ACHN (cell line): ENCODE results near the gene TMPRSS12.
"Not testable (repeated sequence)": the region's sequence is repeated elsewhere in the genome, so short reads cannot be mapped to it uniquely, and the experiment has no call there.

Source experiments
- DNase-seq: peaks from one replicate; pipeline ENCODE4 v3.0.0-alpha.2; 2015
- in situ Hi-C: cut with HindIII; loops from 2 replicates; pipeline ENCODE4 v1.10.0; 2017; ENCODE audit warnings: low sequenced_read_pairs, low pct_ligation_motif_present, low pct_unique_long_range_greater_than_20kb

Gene TMPRSS12

DNA sequence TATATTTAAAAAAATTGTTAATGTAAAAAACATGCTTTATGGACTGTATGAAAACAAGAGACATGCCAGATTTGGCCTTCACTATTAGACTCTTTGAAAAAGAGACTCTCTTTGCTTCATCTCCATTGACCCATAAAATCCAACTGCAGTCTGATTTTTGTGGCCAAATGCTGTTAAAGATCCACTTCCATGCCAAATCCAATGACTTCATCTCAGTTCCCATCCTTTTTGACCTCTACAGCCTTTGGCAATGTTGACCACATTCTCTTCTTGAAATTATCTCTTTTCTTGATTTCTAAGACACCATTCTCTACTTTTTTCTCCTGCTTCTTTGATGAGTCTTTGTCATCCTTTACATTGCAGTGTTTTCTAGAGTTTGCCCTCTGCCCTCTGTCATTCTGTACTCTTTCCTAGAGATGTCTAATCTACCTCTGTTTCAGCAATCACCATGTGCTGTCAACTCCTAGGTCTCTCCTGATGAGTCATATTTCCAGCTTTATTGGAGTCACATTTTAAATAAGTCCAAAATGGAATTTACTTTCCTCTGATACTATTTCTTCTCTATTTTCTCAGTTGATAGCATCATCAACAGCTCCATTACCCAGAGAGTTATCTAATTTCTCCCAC, 2.4 kb downstream of the TMPRSS12 start:
- in situ Hi-C loops, result no loop called here

DNA sequence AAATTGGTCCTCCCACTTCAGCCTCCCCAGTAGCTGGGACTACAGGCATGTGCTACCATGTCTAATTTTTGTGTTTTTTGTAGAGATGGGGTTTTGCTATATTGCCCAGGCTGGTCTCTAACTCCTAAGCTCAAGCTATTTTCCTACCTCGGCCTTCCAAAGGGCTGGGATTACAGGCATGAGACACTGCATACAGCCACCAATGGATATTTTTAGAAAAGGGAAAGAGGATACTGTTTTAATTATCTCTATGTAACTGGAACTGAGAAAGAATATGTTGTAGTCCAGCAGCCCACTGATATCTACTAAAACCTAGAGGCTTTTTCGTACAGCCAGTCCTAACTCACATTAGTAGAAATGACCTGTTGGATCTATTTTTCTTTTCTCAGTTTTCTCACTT, 6.2 kb downstream of the TMPRSS12 start:
- DNase-seq, result no peak
- in situ Hi-C loops, result no loop called here

More for the DNA sequence above, 2.4 kb downstream of the TMPRSS12 start:
- DNase-seq, result no peak

DNA sequence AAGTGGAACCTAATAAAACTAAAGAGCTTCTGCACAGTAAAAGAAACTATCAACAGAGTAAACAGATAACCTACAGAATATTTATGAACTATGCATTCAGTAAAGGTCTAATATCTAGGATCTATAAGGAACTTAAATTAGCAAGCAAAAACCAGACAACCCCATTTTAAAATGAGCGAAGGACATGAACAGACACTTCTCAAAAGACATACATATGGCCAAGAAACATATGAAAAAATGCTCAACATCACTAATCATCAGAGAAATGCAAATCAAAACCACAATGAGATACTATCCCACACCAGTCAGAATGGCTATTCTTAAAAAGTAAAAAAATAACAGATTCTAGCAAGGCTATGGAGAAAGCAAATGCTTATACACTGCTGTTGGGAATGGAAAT, 12.5 kb downstream of the TMPRSS12 start:
- DNase-seq, in situ Hi-C loops: not testable (repeated sequence)

DNA sequence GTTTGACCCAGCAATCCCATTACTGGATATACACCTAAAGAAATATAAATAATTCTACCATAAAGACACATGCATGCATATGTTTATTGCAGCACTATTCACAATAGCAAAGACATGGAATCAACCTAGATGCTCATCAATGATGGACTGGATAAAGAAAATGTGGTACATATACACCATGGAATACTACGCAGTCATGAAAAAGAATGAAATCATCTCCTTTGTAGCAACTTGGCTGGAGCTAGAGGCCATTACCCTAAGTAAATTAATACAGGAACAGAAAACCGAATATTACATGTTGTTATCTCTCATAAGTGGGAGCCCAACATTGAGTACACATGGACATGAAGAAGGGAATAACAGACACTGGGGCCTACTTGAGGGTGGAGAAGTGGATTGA, 13.0 kb downstream of the TMPRSS12 start:
- DNase-seq, in situ Hi-C loops: not testable (repeated sequence)

DNA sequence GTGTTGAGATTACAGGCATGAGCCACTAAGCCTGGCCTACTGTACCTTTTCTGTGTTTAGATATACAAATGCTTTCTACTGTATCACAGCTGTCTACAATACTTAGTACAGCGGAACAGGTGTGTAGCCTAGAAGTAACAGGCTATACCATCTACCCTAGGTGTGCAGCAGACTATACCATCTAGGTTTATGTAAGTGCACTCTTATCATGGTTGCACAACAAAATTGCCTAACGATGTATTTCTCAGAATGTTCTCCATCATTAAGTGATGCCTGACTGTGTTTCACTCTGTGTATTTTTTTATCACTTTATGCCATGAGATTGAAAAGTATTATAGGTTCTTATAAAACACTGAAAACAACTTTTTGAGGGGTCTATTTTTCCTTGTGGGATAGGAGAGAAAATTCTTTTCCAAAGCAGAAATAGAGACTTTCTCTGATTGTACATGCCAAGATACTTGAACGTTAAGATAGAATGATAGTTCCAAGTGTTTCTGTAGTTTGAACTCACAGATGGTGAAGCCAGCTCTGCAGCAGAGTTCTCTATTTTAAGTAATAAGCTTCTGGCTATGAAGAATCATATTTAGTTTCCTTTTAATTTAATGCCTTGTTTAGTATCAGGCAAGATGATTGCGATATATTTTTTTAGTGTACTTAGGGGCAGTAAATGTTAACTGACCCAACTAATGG, 17.0 kb downstream of the TMPRSS12 start:
- in situ Hi-C loops, result no loop called here
- no peak for DNase-seq

DNA sequence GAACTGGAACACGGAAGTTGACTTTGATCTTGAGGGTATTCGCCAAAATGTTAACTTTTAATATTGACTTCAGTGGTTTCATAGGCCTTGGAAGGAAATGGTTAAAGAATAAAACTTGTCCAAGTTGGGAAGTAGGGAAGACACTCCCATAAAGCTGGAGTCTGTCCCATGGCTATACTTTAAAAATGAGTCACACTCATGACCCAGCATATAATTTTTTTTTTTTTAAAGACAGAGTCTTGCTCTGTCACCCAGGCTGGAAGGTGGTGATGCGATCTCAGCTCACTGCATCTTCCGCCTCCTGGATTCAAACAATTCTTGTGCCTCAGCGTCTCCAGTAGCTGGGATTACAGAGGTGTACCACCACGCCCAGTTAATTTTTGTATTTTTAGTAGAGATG, 19.6 kb downstream of the TMPRSS12 start:
- peak; percentile 34 for DNase-seq

DNA sequence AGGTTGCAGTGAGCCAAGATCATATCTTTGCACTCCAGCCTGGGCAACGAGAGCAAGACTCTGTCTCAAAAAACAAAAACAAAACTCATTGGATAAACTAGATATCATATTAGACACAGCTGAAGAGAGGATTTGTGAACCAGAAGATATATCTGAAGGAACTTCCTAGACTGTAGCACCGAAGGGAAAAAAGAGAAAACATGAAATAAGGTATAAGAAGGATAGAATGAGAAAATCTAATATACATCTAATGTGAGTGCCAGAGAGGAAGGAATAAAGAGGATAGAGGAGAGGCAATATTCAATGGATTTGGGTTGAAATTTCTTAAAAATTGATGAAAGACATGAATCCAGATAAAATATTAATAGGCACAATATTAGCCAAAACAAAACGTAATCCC, 22.5 kb downstream of the TMPRSS12 start:
- in situ Hi-C loops, result no loop called here

More for the DNA sequence above, 19.6 kb downstream of the TMPRSS12 start:
- in situ Hi-C loops, result no loop called here

DNA sequence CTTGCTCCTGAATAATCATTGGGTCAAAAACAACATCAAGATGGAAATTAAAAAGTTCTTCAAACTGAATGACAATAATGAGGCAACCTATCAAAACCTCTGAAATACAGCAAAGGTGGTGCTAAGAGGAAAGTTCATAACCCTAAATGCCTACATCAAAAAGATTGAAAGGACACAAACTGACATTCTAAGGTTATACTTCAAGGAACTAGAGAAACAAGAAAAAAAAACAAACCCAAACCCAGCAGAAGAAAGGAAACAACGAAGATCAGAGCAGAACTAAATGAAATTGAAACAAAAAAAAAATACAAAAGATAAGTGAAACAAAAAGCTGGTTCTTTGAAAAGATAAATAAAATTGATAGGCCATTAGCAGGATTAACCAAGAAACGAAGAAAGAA, 26.2 kb downstream of the TMPRSS12 start:
- in situ Hi-C loops, DNase-seq: not testable (repeated sequence)

More for the DNA sequence above, 22.5 kb downstream of the TMPRSS12 start:
- no peak for DNase-seq

DNA sequence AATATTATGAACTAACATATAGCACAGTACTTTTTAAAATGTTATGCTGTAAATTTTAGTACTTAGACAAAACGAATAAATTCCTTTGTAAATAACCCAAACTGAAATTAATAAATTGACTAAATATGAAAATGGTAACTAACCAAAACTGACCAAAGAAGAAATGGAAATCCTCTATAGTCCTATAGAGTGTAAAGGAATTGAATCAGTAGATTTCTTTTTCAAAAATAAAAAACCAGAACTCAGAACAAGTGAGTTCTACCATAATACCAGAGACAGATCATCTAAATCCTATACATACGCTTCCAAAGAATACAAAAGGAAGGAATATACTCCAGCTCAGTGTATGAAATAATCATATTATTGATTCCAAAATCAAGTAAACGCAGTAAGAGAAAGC, 39.8 kb downstream of the TMPRSS12 start:
- in situ Hi-C loops, result no loop called here
- DNase-seq, result no peak

DNA sequence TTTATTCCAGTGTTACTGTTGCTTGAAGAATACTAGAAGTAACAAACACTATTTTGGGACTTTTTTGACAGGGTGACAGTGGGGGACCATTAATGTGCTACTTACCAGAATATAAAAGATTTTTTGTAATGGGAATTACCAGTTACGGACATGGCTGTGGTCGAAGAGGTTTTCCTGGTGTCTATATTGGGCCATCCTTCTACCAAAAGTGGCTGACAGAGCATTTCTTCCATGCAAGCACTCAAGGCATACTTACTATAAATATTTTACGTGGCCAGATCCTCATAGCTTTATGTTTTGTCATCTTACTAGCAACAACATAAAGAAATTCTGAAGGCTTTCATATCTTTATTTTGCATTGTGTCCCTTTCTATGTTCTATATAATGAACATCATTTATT, 44.5 kb downstream of the TMPRSS12 start:
- in situ Hi-C loops, result no loop called here

DNA sequence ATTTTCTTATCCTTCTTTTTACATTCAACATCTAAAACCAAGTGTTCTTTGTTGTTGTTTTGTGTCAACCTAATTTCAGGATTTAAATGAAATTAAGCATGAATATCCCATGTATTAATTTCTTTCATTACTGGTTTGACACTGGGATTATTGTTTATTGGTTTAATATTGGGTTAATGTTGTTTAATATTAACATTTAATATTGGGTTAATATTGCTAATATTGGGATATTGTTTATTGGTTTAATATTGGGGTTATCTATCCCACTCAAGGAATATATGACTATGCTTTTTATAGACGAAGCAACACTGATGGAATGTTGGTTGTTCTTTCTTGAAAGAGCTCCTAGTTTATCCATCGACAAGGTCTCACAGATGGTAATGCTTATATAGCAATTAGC, 45.9 kb downstream of the TMPRSS12 start:
- no peak for DNase-seq
- in situ Hi-C loops, result no loop called here

More for the DNA sequence above, 44.5 kb downstream of the TMPRSS12 start:
- DNase-seq, result no peak

DNA sequence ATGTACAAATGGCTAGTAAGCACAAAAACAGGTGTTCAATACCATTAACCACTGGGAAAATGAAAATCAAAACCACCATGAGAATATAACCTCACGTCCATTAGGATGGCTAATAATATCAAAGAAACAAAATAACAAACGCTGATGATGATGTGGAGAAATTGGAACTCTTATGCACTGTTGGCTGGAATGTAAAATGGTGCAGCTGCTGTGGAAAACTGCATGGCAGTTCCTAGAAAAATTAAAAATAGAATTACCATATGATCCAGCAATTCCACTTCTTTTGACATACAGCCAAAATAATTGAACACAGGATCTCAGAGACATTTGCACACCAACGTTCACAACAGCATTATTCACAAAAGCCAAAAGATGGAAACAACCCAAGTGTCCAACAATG, 51.5 kb downstream of the TMPRSS12 start:
- in situ Hi-C loops, result no loop called here
- DNase-seq, result no peak

DNA sequence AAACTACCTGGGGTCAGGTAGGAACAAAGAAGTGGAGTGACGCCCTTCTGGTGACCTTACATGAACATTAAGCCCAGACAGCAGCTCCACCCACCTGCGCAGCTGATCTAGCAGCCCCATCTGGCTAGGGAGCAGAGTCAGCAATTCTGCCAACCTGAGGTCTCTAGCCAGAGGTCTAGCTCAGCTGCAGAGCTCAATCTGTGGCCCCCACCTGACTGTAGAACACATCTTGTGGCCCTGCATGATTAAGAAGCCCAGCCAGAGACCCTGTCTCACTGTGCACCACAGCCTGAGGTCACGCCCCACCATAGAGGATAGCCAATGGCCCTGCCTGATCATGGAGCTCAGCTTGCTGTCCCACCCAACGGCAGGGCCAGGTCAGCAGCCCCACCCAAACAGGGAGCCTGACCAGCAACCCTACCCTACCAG, 59.0 kb downstream of the TMPRSS12 start:
- in situ Hi-C loops, result no loop called here
- DNase-seq, result no peak

DNA sequence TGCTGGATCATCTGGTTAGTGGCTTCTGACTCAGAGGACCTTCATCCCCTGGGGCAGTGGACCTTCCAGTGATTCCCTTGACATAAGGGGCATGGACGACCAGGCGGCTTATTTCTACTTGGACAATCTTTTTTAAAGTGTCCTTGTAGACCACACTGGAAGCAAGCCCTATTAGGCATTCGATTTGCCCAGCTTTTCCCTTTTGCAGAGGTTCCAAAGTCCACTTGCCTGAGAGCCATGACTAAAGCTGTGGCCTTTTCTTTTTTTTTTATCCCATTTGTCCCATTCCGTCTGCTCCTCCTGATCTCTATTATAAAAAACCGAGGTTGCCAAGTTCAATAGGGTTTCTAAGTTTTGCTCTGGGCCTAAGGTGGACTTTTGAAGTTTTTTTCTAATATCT, 65.8 kb downstream of the TMPRSS12 start:
- DNase-seq, in situ Hi-C loops: not testable (repeated sequence)

DNA sequence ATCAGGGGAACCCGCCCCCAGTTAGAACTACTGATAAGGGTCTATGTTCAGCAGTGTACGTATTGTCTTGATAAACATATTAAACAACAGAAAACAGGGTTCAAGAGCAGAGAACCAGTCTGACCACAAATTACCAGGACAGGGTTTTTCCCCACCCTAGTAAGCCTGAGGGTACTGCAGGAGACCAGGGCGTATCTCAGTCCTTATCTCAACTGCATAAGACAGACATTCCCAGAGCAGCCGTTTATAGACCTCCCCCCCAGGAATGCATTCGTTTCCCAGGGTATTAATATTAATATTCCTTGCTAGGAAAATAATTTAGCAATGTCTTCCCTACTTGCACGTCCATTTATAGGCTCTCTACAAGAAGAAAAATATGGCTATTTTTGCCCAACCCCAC, 69.6 kb downstream of the TMPRSS12 start:
- in situ Hi-C loops, DNase-seq: not testable (repeated sequence)

DNA sequence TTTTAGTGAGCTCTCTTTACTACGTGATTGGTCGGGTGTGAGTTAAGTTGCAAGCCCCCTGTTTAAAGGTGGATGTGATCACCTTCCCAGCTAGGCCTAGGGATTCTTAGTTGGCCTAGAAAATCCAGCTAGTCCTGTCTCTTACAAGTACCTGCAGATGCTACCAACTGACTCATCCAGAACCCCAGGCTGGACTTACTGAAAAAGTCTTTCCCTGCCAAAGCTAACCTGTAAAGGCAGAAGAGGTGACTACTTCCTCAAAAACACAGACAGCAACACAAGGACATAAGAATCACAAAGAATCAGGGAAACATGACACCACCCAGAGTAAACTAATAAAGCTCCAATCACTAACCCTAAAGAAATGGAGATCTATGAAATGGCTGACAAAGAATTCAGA, 70.5 kb downstream of the TMPRSS12 start:
- DNase-seq, result no peak
- in situ Hi-C loops, result no loop called here

DNA sequence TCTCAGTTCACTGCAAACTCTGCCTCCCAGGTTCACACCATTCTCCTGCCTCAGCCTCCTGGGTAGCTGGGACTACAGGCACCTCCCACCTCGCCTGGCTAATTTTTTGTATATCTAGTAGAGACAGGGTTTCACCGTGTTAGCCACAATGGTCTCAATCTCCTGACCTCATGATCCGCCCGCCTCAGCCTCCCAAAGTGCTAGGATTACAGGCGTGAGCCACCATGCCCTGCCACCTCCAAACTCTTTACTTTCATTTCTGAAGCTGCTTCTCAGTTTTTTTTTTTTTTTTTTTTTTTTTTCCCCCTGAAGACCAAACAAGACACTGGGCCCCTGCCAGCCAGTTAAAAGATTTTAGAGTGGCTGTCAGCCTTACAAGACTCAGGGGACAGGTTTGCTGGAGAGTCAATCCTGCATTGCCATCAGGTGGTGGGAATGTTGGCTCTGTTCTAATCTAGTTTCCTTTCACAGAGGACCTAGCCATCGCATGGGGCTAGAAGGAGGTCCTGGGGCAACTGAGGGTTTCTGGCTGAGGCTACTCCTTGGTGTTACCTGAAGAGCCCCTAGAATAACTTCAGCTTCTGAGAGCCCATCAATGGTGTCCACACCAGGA, 72.3 kb downstream of the TMPRSS12 start:
- no peak for DNase-seq
- in situ Hi-C loops, result no loop called here

DNA sequence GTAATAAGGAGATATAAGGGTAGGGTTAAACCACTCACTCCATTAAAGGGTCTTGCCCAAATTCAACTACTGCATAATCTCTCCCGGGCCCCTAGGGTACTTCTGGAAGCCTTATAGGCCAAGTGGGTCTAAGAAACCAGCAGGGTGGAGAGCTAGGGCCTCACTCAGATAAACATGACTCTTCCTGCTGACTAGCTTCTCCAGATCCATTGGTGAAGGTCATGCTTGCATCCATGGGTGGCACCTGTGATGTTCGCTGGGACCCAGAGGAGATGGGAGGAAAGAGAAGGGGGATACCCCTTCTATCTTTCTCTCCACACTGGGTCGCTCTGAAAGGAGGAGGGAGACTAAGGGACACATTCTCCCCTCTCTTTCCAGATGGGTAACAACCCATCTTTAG, 73.6 kb downstream of the TMPRSS12 start:
- DNase-seq, result no peak
- in situ Hi-C loops, result no loop called here

DNA sequence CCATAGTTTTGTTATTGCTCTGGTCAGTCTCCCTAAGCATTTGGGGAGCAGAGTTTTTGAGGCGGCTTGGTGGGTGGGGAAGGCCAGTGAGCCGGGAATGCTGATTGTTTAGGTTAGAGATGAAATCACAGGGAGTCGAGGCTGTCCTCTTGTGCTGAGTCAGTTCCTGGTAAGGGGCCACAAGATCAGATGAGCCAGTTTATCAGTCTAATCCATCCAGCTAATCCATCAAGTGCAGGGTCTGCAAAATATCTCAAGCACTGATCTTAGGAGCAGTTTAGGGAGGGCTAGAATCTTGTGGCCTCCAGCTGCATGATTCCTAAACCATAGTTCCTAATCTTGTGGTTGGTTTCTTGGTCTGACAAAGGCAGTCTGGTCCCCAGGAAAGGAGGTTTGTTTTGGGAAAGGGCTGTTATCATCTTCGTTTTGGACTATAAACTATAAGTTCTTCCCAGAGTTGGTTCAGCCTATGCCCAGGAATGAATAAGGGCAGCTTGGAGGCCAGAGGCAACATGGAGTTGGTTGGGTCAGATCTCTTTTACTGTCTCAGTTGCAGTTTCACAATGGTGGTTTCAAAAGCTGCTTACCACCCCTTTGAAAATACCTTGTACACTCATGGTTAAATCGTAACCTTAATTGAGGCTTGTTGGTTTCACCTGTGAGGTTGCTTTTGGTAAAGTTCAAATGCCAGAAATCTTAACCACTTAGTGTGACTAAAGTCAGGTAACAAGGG, 76.0 kb downstream of the TMPRSS12 start:
- no peak for DNase-seq

More for the DNA sequence above, 76.0 kb downstream of the TMPRSS12 start:
- in situ Hi-C loops, result no loop called here
